IMR-90 (cell line): ENCODE data around the gene NPHS1.
A peak's percentile ranks its signal among the peaks of the same experiment; 100 is the strongest.

Source experiments
- CTCF ChIP-seq: conservative IDR thresholded peaks from 2 replicates; pipeline ENCODE4 v1.5.1; 2012; ENCODE audit warnings: mild to moderate bottlenecking, low read depth, low read length, improper control_type of control experiment
- ELK1 ChIP-seq: fragments of 150-350 bp; IDR thresholded peaks from 2 replicates; pipeline ENCODE4 v1.6.1; 2016; ENCODE audit warnings: low read depth, mild to moderate bottlenecking, low read length, moderate library complexity, borderline replicate concordance
- RCOR1 ChIP-seq: IDR thresholded peaks from 2 replicates; pipeline ENCODE4 v1.6.1; 2012; ENCODE audit warnings: mild to moderate bottlenecking, low read length, improper control_type of control experiment; ENCODE audit not compliant: insufficient replicate concordance

GRCh38 chr19:35790981-35791813 lies 61.1 kb downstream of the NPHS1 start:
- no peak for TF ChIP-seq RCOR1
- 0 out of 2 replicates have a peak, but pooled peaks have one; percentile 7 for TF ChIP-seq CTCF
- TF ChIP-seq ELK1, result no peak
